ENCODE measurements around the gene IL18BP. TPM values are rescaled to one million over a fixed set of nuclear protein-coding genes. Genes with fewer than 3 reads are reported as not detected.

IL18BP gene
- total RNA-seq = 1.7 and 2.8 TPM in 2 replicates

DNA sequence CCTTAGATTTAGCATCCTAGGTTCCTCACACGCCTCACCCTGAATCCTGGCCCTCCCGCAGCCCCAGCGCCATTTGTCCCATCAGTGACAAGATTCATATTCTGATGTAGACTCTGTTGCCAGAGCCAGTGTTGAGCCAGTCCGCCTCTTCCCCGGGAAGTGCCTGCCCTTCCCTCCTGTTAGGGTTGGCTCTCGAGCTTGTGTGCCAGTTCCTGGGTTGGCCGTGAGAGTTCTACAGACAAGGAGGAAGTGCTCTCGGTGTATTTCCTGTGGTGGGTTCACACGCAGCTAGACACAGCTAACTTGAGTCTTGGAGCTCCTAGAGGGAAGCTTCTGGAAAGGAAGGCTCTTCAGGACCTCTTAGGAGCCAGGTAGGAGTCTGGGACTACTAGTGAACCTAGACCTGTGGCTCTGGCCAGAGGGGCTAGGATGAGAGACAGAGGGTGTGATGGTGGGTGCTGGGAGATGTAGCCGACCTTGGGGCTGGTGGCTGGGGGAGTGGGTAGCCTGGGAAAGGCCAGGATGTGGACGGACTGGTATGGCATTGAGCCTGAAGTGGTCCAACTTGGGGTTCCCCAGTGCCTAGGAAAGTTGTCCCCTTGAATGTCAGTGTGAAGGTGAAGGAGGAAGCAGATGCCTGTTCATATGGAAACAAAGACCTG is at the start of gene IL18BP:
IL18BP (plus strand) TSS at position 261 of the 662 bp plus-strand sequence. CDS start 1,076 bp downstream, outside the sequence.

Other genes starting within 250 kb of the IL18BP start
- gene DEFB108B, start 165.7 kb upstream of the IL18BP start, total RNA-seq = not detected in 2 replicates
- gene DEFB131B, start 120.5 kb upstream of the IL18BP start, total RNA-seq = not detected in 2 replicates
- 5.1 TPM in 2 replicates for gene XNDC1N, start 70.3 kb upstream of the IL18BP start, total RNA-seq
- 36.3 and 45.7 TPM in 2 replicates for gene RNF121, start 69.9 kb upstream of the IL18BP start, total RNA-seq
- gene NUMA1, start 81.6 kb downstream of the IL18BP start, total RNA-seq = 124 and 153 TPM in 2 replicates
- gene LRRC51, start 81.9 kb downstream of the IL18BP start, total RNA-seq = 5.5 and 6.3 TPM in 2 replicates
- 64.1 and 81.4 TPM in 2 replicates for gene LAMTOR1, start 104.4 kb downstream of the IL18BP start, total RNA-seq
- gene TOMT, start 107.0 kb downstream of the IL18BP start, total RNA-seq = not detected in 2 replicates
- gene ANAPC15, start 113.8 kb downstream of the IL18BP start, total RNA-seq = 23.5 and 30.2 TPM in 2 replicates
- gene FOLR3, start 136.8 kb downstream of the IL18BP start, total RNA-seq = 0.14 and 1.2 TPM in 2 replicates
- gene FOLR1, start 193.2 kb downstream of the IL18BP start, total RNA-seq = not detected in 2 replicates
- gene FOLR2, start 217.9 kb downstream of the IL18BP start, total RNA-seq = not detected in 2 replicates
- gene INPPL1, start 225.9 kb downstream of the IL18BP start, total RNA-seq = 55.3 and 72.4 TPM in 2 replicates
- gene PHOX2A, start 245.3 kb downstream of the IL18BP start, total RNA-seq = not detected in 2 replicates